GM13976 (cell line): Measurements from ENCODE around the gene CAB39L.
"Not testable (repeated sequence)": the region's sequence is repeated elsewhere in the genome, so short reads cannot be mapped to it uniquely, and the experiment has no call there.

Experiments
- DNase-seq: peaks from one replicate; pipeline ENCODE4 v3.0.0; 2012; ENCODE audit warnings: low spot score
- CTCF ChIP-seq: IDR thresholded peaks from 2 replicates; pipeline ENCODE4 v1.5.1; 2012; ENCODE audit warnings: borderline replicate concordance, mild to moderate bottlenecking; ENCODE audit not compliant: insufficient read depth; ENCODE audit errors: extremely low read depth, missing control alignments, control extremely low read depth
- in situ Hi-C: fragments of 300-500 bp; cut with MboI; formaldehyde crosslinking; loops from one replicate; pipeline ENCODE4 v1.12.0; 2022; ENCODE audit warnings: low sequenced_read_pairs, mixed read lengths, inconsistent platforms; ENCODE audit not compliant: unreplicated experiment

The CAB39L gene

GRCh38 chr13:49298416-49298815 lies 145.4 kb downstream of the CAB39L start:
- TF ChIP-seq CTCF, result no peak
- in situ Hi-C loops, result no loop called here
- no peak for DNase-seq

- TF ChIP-seq CTCF, result no peak
- DNase-seq, result no peak
- in situ Hi-C loops, result no loop called here
These were observed 146.5 kb downstream of the CAB39L start for GRCh38 chr13:49297338-49297737.

GRCh38 chr13:49296659-49297058 lies 147.2 kb downstream of the CAB39L start:
- in situ Hi-C loops, result no loop called here
- DNase-seq, result no peak
- no peak for TF ChIP-seq CTCF

- in situ Hi-C loops, result no loop called here
- no peak for DNase-seq
- TF ChIP-seq CTCF, result no peak
These were observed 148.6 kb downstream of the CAB39L start for GRCh38 chr13:49295244-49295643.

GRCh38 chr13:49294723-49295122 lies 149.1 kb downstream of the CAB39L start:
- in situ Hi-C loops, DNase-seq: not testable (repeated sequence)

- in situ Hi-C loops, result no loop called here
- no peak for DNase-seq
- TF ChIP-seq CTCF, result no peak
These were observed 150.9 kb downstream of the CAB39L start for GRCh38 chr13:49292742-49293486.

- no peak for DNase-seq
- in situ Hi-C loops, result no loop called here
- no peak for TF ChIP-seq CTCF
These were observed 155.4 kb downstream of the CAB39L start for GRCh38 chr13:49288458-49288857.
